Measurements from ENCODE around the gene TMEM220.
"Not testable (repeated sequence)": the region's sequence is repeated elsewhere in the genome, so short reads cannot be mapped to it uniquely, and the experiment has no call there.

Gene TMEM220

DNA sequence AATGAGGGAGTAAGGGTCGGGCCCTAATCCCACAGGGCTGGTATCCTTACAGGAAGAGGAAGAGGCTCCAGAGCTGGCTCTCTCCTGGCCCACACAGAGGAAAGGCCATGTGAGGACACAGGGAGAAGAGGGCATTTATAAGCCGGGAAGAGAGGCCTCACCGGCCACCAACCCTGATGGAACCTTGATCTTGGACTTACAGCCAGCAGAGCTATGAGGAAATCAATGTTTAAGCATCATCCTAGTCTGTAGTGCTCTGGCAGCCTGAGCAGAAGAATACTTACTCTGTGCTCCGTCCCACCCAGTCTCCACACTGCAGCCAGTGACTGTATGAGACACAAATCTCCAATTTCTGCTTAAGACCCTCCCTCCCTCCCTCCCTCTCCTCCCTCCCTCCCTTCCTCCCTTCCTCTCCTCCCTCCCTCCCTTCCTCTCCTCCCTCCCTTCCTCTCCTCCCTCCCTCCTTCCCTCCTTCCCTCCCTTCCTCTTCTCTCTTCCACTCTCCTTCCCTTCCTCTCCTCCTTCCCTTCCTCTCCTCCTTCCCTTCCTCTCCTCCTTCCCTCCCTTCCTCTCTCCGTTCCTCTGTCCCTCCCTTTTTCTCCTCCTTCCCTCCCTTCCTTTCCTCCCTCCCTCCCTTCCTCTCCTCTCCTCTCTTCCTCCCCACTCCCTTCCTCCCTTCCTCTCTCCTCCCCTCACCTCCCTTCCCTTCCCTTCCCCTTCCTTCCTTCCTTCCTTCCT, 8.9 kb upstream of the TMEM220 start:
- no peak for FAIRE-seq
- DNase-seq (ENCODE audit: insufficient read length, low spot score) = no peak
- TF ChIP-seq CTCF (IDR thresholded peaks at IDR 0.05; ENCODE audit: insufficient read depth, missing control alignments) = no peak

- no peak for TF ChIP-seq CTCF (IDR thresholded peaks at IDR 0.05; ENCODE audit: insufficient read depth, missing control alignments)
Measured at GRCh38 chr17:10737736-10738135, 7.9 kb upstream of the TMEM220 start.

GRCh38 chr17:10737168-10737622, 7.4 kb upstream of the TMEM220 start:
- peak; percentile 57 for TF ChIP-seq CTCF (IDR thresholded peaks at IDR 0.05; ENCODE audit: insufficient read depth, missing control alignments)
- FAIRE-seq (no peak), DNase-seq (ENCODE audit: insufficient read length, low spot score) (no peak)

More at GRCh38 chr17:10737736-10738135, 7.9 kb upstream of the TMEM220 start:
- FAIRE-seq (no peak), DNase-seq (ENCODE audit: insufficient read length, low spot score) (no peak)

GRCh38 chr17:10735821-10736220, 6.0 kb upstream of the TMEM220 start:
- TF ChIP-seq CTCF (IDR thresholded peaks at IDR 0.05; ENCODE audit: insufficient read depth, missing control alignments) = no peak
- no peak for DNase-seq (ENCODE audit: insufficient read length, low spot score)
- FAIRE-seq = no peak

- no peak for DNase-seq (ENCODE audit: insufficient read length, low spot score)
- TF ChIP-seq CTCF (IDR thresholded peaks at IDR 0.05; ENCODE audit: insufficient read depth, missing control alignments) = no peak
- FAIRE-seq = no peak
Measured at GRCh38 chr17:10735251-10735650, 5.4 kb upstream of the TMEM220 start.

DNA sequence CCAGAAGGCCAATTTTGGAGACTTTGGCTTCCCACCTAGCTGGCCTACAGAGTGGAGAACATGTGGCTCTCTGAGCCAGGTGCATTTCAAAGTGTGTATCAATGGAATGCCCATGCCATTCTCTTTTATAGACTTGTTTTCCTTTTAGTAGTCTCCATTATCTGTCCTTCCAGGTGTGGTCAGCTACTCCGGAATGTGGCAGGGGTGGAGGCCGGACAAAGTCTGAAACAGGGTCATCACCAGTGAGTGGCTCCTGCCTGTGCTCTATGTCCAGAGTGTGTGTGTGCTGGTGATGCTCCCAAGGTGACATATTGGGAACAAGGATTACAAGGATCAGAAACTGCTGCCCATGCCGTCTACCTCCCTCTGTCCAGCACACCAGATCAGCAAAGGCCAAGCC, 3.8 kb upstream of the TMEM220 start:
- FAIRE-seq (no peak), DNase-seq (ENCODE audit: insufficient read length, low spot score) (no peak)
- no peak for TF ChIP-seq CTCF (IDR thresholded peaks at IDR 0.05; ENCODE audit: insufficient read depth, missing control alignments)

DNA sequence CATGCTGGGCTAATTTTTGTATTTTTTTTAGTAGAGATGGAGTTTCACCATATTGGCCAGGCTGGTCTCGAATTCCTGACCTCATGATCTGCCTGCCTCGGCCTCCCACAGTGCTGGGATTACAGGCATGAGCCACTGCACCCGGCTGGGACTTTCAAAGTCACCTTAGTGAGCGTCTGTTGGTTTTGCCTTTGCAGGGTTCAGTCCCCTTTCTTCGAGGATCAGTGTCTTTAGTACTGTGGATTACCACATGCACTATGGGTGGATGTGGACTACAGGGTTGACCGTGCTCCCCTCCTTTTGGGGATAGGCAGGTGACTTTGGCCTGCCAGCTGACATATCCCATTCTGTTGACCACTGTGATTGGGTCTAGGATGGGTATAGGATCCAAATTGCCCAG, 2.3 kb upstream of the TMEM220 start:
- FAIRE-seq; DNase-seq (ENCODE audit: insufficient read length, low spot score): not testable (repeated sequence)
